ENCODE measurements around the gene CEPT1. TPM values are rescaled to one million over a fixed set of nuclear protein-coding genes. Genes with fewer than 3 reads are reported as not detected.
A peak's percentile ranks its signal among the peaks of the same experiment; 100 is the strongest.

The CEPT1 gene
- total RNA-seq, 4 donors from 2014 or later = 38.7 to 56.9 (median 43.8) TPM

DNA sequence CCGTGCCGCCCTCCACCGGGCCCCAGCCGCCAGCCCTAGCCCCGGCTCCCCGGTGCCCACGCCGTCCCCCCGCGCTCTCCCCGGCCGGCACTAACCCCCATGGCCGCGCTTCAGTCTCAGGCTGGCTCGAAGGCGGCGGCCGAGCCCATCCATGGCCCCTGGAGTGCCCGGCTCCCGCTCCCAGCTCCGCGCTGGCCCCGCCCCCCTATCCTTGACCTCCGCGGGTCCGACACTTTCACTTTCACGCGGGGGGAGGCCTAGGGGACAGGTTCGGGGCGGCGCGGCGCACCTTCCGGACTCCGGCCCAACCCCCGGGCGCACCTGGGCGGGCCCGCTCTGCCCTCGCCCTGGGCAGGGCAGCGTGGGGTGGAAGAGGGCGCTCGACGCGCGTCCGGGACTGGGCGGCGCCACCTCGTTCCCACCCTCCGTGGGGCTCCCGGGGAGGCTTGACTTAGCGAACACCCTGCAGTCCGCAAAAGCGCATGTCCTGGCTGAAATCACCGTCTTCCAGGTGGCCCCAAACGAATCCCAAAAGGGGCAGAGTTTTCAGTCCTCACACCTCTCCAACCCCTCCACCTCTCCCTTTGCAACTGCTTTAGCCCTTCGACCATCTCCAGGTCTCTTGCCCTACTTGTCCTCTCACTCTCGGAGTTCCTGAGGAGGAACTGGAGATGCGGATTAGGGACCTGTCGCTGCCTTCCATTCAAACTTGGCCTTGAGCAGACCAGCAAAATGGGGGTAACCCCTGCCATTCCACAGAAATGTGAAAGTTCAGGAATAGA lies 64.4 kb downstream of the CEPT1 start:
- H3K9me3 ChIP-seq = no peaks in the 10 kb centered on the region
- H3K27me3 ChIP-seq = no peaks in the 10 kb centered on the region
- H3K4me1 ChIP-seq = peaks cover 0 to 40% (median 16%) of the 10 kb centered on the region in 4 donors
- no peaks in the 10 kb centered on the region for H3K36me3 ChIP-seq
- DNase-seq = peak; percentile 83 to 95 (median 95)
- peak; percentile 63 to 77 for TF ChIP-seq POLR2A (IDR thresholded peaks at IDR 0.05)
- TF ChIP-seq, protein P1, sequence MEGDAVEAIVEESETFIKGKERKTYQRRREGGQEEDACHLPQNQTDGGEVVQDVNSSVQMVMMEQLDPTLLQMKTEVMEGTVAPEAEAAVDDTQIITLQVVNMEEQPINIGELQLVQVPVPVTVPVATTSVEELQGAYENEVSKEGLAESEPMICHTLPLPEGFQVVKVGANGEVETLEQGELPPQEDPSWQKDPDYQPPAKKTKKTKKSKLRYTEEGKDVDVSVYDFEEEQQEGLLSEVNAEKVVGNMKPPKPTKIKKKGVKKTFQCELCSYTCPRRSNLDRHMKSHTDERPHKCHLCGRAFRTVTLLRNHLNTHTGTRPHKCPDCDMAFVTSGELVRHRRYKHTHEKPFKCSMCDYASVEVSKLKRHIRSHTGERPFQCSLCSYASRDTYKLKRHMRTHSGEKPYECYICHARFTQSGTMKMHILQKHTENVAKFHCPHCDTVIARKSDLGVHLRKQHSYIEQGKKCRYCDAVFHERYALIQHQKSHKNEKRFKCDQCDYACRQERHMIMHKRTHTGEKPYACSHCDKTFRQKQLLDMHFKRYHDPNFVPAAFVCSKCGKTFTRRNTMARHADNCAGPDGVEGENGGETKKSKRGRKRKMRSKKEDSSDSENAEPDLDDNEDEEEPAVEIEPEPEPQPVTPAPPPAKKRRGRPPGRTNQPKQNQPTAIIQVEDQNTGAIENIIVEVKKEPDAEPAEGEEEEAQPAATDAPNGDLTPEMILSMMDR (IDR thresholded peaks at IDR 0.05) = peak in 2 of 6 experiments; percentile 12
- H3K27ac ChIP-seq = peak overlapping the region; percentile 93 to 100 (median 98)
- peak overlapping the region; percentile 71 to 92 (median 86) for H3K4me3 ChIP-seq

DNA sequence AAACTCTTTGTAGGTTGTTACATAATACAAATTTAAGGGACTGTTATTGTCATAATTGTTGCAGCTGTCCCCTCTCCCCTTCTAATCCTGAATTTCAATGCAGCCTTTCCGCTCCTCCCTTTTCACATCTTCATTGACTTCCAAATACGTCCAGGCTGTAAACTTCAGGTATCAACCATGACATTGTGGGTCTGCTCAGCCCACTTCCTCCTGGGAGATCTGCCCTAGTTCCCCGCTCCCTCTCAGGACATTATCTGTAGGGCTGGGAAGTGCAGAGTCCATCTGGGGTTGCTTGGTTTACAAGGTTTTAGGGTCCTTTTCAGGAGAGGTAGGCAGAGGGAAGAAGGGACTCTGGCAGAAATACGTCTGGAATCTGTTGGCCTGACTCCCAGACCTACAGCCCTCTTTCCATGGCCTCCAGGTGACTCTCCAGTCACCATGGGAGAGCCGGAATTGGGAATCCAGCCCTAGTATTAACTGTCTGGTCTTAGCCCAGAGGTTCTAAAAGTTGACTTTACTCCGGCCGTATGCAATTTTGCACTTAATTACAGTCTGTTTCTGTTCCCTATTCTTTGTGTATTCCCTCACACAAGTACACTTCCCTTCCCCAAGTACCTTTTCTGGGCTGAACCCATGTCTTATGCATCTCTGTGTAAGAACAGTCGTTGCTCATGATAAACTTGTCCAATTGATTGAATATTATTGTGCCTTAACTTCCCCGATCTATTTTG lies 65.1 kb downstream of the CEPT1 start:
- DNase-seq = no peak
- Histone ChIP-seq H3K27me3 (no peaks in the 10 kb centered on the region), H3K4me1 (peaks cover 0 to 40% (median 16%) of the 10 kb centered on the region in 4 donors), H3K27ac (peak overlapping the region; percentile 93 to 100 (median 98)), H3K36me3 (no peaks in the 10 kb centered on the region), H3K9me3 (no peaks in the 10 kb centered on the region), H3K4me3 (peak overlapping the region in 3 of 4 donors; percentile 71 to 91 (median 81))
- TF ChIP-seq POLR2A (IDR thresholded peaks at IDR 0.05) = no peak
- TF ChIP-seq, protein P1 (IDR thresholded peaks at IDR 0.05) = no peak

DNA sequence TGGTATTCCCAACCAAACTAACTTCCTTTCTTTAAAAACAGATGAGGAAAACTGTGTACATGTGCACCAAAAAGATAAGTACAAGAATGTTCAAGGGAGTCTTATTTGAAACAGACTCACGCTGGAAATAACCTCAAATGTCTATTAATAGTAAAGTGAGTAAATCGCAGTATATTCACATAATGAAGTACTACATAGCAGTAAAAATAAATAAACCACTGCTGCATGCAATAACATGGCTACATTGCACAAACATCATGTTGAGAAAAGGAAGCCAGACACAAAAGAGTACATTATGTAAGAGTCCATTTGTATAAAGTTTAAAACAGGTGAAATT lies 65.7 kb downstream of the CEPT1 start:
- Histone ChIP-seq H3K4me1 (peaks cover 0 to 35% (median 16%) of the 10 kb centered on the region in 4 donors), H3K27me3 (no peaks in the 10 kb centered on the region), H3K4me3 (no peak overlapping the region), H3K9me3 (no peaks in the 10 kb centered on the region), H3K36me3 (no peaks in the 10 kb centered on the region), H3K27ac (peak overlapping the region in 2 of 4 donors; percentile 93 to 99)
- TF ChIP-seq POLR2A (IDR thresholded peaks at IDR 0.05) = no peak
- TF ChIP-seq, protein P1 (IDR thresholded peaks at IDR 0.05) = no peak
- no peak for DNase-seq

DNA sequence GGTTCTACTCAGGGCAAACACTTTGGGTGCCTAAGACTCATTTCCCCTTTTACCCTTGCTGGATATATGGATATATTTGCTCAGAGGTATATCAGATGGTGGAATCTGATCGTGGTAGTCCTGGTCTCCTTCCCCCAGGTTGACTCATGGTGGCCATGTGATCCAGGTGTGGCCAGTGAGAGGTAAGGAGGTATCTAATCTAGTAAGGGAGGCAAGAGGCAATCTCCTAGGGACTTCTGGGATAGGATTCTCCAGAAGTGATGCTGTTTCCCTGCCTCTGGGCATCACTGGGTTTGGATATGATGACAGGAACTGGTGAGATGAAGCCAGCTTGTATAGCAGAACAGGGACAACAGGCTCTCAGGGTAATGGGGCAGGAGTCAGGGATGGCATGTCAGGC lies 68.9 kb downstream of the CEPT1 start:
- TF ChIP-seq POLR2A (IDR thresholded peaks at IDR 0.05) = no peak
- TF ChIP-seq, protein P1 (IDR thresholded peaks at IDR 0.05) = no peak
- Histone ChIP-seq H3K27ac (no peak overlapping the region), H3K27me3 (no peaks in the 10 kb centered on the region), H3K36me3 (no peaks in the 10 kb centered on the region), H3K9me3 (no peaks in the 10 kb centered on the region), H3K4me3 (no peak overlapping the region), H3K4me1 (peaks cover 0 to 20% (median 10%) of the 10 kb centered on the region in 4 donors)
- no peak for DNase-seq

DNA sequence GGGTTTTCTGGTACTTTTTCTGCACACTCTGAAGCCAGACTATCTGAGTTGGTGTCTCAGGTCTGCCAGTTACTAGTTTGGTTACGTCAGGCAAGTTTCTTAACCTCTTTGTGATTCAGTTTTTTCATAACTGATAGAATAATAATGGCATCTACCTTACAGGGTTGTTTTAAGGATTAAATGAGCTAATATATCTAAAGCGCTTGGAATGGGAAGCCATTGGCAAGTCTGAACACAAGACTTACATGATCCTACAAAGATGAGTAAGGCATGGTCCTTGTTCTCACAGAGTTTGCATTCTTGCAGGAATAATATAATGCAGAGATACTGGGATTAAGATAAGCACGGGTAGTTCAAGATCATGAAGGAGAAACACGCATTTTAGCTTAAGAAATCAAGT lies 69.6 kb downstream of the CEPT1 start:
- Histone ChIP-seq H3K4me3 (no peak overlapping the region), H3K36me3 (no peaks in the 10 kb centered on the region), H3K27me3 (no peaks in the 10 kb centered on the region), H3K4me1 (peaks cover 0 to 26% (median 12%) of the 10 kb centered on the region in 4 donors), H3K9me3 (no peaks in the 10 kb centered on the region), H3K27ac (no peak overlapping the region)
- no peak for TF ChIP-seq POLR2A (IDR thresholded peaks at IDR 0.05)
- TF ChIP-seq, protein P1 (IDR thresholded peaks at IDR 0.05) = no peak
- no peak for DNase-seq
